Activated gamma-delta T cell (primary cell): ENCODE measurements around the gene RBMS3.

Experiments
- DNase-seq: peaks from one replicate; lab custom pipeline; 2025; lab: John Stamatoyannopoulos, UW

Gene RBMS3

GRCh38 chr3:29936766-29937165 lies 655.9 kb downstream of the RBMS3 start:
- DNase-seq: no peak

- DNase-seq: no peak
Measured at GRCh38 chr3:29937185-29937584, 656.3 kb downstream of the RBMS3 start.

- DNase-seq: no peak
Measured at GRCh38 chr3:29940759-29941323, 660.0 kb downstream of the RBMS3 start.

GRCh38 chr3:29942297-29942696 lies 661.4 kb downstream of the RBMS3 start:
- no peak for DNase-seq

GRCh38 chr3:29949131-29949530 lies 668.3 kb downstream of the RBMS3 start:
- no peak for DNase-seq

- DNase-seq: no peak
Measured at GRCh38 chr3:29949940-29950616, 669.2 kb downstream of the RBMS3 start.

- DNase-seq: no peak
Measured at GRCh38 chr3:29952431-29952830, 671.6 kb downstream of the RBMS3 start.

GRCh38 chr3:29955413-29955812 lies 674.5 kb downstream of the RBMS3 start:
- no peak for DNase-seq

- no peak for DNase-seq
Measured at GRCh38 chr3:29958816-29959215, 677.9 kb downstream of the RBMS3 start.

- DNase-seq: no peak
Measured at GRCh38 chr3:29971895-29972294, 691.0 kb downstream of the RBMS3 start.

GRCh38 chr3:29972320-29972993 lies 691.6 kb downstream of the RBMS3 start:
- DNase-seq: no peak

- no peak for DNase-seq
Measured at GRCh38 chr3:29973763-29974162, 692.9 kb downstream of the RBMS3 start.

GRCh38 chr3:29976871-29977270 lies 696.0 kb downstream of the RBMS3 start:
- no peak for DNase-seq

GRCh38 chr3:29977360-29977759 lies 696.5 kb downstream of the RBMS3 start:
- no peak for DNase-seq

GRCh38 chr3:29978036-29978435 lies 697.2 kb downstream of the RBMS3 start:
- DNase-seq: no peak

GRCh38 chr3:29991198-29991597 lies 710.3 kb downstream of the RBMS3 start:
- DNase-seq: no peak

GRCh38 chr3:30002797-30003196 lies 721.9 kb downstream of the RBMS3 start:
- no peak for DNase-seq

- no peak for DNase-seq
Measured at GRCh38 chr3:30003741-30004140, 722.9 kb downstream of the RBMS3 start.

GRCh38 chr3:30004481-30004880 lies 723.6 kb downstream of the RBMS3 start:
- DNase-seq: no peak

- no peak for DNase-seq
Measured at GRCh38 chr3:30006111-30006510, 725.2 kb downstream of the RBMS3 start.

GRCh38 chr3:30007668-30008067 lies 726.8 kb downstream of the RBMS3 start:
- DNase-seq: no peak

- no peak for DNase-seq
Measured at GRCh38 chr3:30011237-30011803, 730.4 kb downstream of the RBMS3 start.

GRCh38 chr3:30012941-30013543 lies 732.2 kb downstream of the RBMS3 start:
- DNase-seq: no peak
